HG03064 (cell line): ENCODE results near the gene MTMR2.
A peak's percentile ranks its signal among the peaks of the same experiment; 100 is the strongest.

ENCODE experiments used
- ATAC-seq: cut with Tn5 transposase; IDR thresholded peaks from one replicate; pipeline ENCODE4 v1.9.1; 2021; ENCODE audit warnings: low read depth; ENCODE audit not compliant: unreplicated experiment

Gene MTMR2

DNA sequence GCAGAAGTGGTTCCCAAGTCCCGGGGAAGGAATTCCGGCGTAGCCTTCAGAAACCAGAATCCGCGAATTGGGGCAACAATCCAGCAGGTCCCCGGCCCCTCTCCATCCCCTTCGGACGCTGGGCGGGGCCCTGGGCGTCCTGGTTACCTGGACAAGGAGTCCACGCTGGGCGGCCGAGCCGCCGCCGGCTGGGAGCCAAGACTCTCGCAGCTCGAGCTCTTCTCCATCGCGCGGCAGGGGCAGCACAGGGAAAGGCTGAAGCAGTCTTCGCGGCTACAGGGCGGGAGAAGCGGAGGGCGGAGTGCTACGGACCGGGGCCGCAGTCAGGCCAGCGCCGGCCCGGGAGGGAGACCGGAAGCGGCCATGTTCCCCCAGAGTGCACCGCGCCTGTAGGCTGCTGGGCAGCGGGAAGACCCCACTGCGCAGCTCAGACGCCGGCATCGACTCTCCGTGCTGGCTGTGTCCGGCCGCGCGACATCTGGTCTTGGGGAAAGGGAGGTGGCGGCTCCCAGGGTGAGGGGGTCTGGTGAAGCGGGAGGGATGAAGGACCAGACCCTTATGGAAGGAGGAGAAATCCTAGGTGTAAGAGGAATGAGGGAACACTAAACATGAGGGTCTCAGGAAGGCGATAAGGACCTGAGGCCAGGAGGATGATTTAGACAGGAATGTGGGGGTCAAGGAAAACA, at the start of gene MTMR2:
MTMR2 (minus strand) TSS at position 380 of the 686 bp plus-strand sequence; CDS start at position 227, 153 bp downstream.
- peak; percentile 99 for ATAC-seq

DNA sequence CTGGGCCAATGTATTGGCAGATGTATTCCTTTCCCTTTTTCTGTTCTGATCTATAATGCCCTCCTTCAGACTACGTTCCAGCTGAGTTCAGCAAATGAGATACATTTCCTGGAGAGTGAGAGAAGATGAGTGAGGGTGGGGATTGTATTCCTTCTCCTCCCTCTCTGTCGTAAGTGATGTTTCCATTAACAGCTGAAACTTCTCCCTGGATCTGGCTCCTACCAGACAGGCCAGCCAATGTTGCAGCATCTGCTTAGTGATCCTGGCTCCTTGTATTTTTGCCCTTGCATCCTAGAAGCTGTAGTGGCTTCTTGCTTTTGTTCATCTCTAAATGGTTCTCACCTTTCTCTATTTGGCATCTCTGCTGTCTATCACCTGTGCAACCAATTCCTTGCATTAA, 48.2 kb upstream of the MTMR2 start:
- ATAC-seq: no peak

DNA sequence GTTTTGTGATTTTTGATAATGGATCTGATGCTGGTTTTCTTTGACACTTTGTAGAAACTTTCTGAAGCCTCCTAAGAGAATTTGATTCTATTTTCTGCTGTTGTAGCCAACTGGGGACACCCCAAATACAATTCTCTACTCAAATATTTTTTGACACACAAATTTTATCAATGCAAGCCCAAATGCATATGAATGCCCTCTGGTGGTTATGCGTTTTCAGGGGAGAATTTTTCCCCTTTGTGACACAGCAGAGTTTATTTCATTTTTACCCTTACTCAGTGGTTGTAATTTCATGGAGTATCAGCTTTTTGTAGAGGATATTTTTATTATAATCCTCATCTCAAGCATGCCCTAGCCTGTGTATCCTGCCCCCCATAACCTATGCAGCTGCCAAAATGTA, 44.7 kb upstream of the MTMR2 start:
- no peak for ATAC-seq

DNA sequence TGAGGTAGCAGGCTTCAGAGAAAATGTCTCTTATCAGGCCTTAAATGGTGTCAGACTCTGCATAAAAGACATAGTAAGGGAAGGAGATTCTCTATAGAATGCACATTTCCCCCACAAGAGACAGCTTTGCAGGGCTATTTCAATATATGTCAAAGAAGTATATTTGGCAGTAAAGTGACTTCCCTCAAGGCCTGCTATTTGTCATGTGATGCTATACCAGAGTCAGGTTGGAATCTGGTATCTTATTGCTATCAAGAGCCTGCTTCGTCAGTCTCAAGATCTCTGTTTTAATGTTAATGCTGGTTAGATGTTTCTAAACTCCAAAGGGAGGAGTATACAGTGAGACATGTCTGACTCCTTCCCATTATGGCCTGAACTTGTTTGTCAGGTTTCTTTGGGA, 40.4 kb upstream of the MTMR2 start:
- ATAC-seq: no peak

DNA sequence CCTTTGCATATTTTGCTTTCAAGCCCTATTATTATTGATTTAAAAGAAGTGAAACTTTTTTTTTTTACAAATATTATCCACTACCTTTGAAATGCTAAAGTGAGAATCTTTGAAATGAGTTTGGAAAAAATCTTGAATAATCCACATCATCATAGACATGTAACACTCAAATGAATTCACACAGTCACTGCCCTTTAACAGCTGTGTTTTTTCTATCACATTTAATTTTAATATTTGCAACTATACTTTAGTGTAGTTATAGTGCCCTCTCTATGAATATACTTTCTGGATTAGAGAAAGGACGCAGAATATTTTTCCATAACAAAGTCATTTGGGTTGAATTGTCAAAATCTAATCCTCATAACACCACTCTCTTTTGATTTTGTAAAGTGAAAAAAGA, 37.9 kb upstream of the MTMR2 start:
- ATAC-seq: no peak

DNA sequence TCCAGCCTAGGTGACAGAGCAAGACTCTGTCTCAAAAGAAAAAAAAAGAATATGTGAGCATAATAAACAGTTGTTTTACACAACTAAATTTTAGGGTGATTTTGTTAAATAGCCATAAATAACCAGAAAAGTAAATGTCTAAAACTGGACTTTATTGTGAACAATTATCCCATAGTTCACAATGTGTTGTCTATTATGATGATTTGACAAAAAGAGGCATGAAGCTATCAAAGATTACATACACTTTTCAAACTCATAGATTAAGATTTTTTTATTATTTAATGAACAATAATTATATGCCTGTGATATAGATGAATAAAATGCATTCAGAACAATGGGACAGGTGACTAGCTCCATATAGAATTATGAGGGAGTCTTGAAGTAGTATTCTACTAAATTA, 27.0 kb upstream of the MTMR2 start:
- ATAC-seq: no peak

DNA sequence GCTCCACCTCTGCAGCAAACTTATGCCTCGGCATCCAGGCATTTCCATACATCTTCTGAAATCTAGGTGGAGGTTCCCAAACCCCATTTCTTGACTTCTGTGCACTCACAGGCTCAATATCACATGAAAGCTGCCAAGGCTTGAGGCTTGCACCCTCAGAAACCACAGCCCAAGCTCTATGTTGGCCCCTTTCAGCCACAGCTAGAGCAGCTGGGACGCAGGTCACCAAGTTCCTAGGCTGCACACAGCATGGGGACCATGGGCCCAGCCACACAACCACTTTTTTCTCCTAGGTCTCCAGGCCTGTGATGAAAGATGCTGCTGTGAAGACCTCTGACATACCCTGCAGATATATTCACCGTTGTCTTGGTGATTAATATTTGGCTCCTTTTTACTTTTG, 24.7 kb upstream of the MTMR2 start:
- no peak for ATAC-seq

DNA sequence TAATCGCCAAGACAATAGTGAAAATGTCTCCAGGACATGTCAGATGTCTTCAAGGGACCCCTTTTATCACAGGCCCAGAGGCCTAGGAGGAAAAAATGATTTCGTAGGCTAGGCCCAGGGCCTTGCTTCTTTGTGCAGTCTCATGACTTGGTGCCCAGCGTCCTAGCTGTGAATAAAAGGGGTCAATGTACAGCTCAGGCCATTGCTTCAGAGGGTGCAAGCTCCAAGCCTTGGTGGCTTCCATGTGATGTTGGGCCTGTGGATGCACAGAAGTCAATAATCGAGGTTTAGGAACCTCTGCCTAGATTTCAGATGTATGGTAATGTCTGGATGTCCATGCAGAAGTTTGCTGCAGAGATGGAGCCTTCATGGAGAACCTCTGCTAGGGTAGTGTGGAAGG, 20.7 kb upstream of the MTMR2 start:
- no peak for ATAC-seq

DNA sequence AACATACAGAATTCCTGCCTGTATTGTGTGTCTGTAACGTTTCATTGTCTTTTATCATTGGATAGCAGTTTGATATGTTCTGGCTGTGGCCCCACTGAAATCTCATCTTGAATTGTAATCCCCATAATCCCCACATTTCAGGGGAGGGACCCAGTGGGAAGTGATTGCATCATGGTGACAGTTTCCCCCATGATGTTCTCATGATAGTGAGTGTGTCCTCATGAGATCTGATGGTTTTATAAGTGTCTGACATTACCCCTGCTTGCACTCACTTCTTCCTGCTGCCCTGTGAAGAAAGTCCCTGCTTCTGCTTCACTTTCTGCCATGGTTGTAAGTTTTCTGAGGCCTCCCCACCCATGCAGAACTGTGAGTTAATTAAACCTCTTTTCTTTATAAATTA, 19.6 kb upstream of the MTMR2 start:
- ATAC-seq: no peak

DNA sequence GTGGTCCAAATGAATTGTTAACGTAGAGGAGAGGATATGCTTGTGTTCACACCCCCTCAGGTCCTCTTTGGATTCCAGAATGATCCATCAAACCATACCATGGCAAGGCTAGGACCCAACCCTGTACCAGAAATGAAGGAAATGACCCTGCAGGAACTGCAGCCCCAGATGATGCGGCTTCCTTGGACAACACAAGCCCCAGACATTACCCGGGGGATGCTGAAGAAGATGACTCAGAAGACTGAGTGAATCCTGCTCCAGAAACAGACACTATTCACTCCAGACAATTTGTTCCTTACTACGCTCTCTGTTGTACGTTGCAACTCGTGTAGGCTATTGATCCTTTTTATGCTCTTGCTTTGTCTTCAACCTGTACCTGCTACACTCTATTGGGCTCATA, 15.2 kb upstream of the MTMR2 start:
- ATAC-seq: no peak

DNA sequence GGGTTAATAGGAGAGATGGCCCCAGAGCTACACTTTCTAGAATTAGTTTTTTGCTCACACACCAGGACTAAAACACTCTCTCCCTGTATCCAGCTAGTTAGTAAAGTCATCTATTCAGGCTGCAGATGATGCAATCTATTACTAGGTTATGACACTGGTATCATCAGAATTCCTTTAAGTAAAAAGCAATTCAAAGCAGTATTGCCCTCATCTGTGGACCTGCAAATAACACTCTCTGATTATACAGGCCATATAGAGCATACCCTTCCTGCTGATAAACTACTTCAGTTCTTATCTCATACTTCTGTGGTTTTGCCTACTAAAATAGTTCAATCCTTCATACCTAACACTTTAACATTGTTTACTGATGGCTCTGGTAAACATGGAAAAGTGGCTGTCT, 13.5 kb upstream of the MTMR2 start:
- ATAC-seq: no peak

DNA sequence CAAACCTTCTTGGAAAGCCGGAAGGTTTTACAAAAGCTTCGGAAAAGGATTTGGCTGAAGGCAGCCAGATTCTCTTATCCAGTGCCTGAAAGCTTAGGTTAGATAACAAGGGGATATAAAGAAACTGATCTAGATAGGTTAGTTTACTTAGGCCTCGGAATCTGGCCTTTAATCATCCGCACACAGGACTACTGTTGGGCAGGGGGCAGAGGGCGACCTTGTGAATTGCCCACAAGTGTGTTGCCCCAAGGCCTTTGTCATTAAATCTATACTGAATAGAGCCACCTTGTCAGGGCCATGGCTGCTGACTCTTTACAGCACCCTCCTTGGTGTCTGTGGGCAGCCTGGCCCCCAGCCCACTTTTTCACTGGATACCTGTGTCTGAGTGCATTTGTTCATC, 9.7 kb upstream of the MTMR2 start:
- ATAC-seq: no peak

DNA sequence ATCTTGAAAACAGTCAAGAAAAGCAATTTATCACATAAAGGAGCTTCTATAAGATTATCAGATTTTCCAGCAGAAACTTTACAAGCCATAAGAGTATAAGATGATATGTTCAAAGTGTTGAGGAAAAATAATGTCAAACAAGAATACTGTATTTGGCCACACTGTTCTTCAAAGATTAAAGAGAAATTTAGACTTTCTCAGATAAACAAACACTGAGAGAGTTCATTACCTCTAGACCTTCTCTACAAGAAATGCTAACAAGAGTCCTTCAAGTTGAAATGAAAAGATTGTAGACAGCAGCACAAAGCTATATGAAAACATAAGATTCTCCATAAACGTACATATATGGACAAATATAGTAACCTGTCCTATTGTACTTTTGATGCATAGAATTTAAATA, 8.0 kb upstream of the MTMR2 start:
- no peak for ATAC-seq

DNA sequence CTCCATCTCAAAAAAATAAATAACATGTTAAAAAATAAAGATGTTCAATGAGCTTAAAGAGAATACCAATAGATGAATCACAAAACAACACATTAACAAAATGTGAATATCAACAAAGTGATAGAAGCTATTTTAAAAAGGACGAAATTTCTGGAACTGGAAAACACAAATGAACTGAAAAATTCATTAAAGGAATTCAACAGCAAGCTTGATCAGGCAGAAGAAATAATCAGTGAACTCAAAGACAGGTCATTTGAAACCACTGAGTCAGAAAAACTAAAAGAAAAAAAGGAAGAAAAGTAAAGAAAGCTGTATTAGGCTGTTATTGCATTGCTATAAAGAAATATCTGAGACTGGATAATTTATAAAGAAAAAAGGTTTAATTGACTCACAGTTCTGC, 7.0 kb upstream of the MTMR2 start:
- no peak for ATAC-seq

DNA sequence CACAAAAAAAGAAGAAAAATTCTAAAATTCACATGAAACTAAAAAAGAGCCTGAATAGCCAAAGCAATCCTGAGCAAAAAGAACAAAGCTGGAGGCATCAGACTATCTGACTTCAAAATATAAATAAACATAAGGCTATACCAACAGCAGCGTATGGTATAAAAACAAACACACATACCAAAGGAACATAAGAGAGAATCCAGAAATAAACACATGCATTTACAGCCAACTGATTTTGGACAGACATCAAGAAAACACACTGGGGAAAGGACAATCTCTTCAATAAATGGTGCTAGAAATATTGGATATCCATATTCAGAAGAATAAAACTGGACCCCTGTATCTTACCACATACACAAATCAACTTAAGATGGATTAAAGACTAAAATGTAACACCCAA, 2.8 kb upstream of the MTMR2 start:
- no peak for ATAC-seq

DNA sequence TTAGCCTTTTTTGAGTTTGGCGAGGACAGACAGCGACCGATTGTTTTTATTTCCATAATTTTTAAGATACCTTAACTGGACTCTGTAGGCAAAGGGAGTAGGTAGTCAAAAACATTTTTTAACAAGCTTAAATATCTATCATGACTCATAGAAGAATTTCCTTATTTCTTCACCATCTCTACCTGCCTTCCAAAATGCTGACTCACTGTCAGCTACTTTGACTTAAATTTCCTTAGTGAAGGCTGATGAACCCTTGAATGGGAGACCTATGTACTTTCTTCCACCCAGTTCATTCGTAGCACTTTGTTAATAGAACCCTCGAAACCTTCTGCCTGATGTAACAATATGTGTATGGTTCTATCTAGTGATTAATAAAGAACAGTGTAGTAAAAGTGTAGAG, 1.1 kb upstream of the MTMR2 start:
- ATAC-seq: no peak

DNA sequence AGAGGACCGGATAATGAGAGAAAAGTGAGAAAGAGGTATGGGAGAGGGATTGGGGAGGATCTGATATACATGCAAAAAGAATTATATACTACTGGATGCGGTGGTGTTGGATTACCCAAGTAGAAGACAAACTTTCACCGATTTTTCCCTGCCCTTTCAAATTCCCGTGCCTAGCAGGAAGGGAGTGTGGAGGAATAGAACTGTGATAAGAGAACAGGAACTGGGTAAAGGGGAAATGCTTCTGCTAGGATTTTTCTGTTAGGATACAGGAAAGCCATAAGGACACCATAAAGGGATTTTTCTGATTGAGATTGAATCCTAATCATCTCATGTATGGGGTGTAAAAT, 480 bp upstream of the MTMR2 start:
- peak; percentile 6 for ATAC-seq

DNA sequence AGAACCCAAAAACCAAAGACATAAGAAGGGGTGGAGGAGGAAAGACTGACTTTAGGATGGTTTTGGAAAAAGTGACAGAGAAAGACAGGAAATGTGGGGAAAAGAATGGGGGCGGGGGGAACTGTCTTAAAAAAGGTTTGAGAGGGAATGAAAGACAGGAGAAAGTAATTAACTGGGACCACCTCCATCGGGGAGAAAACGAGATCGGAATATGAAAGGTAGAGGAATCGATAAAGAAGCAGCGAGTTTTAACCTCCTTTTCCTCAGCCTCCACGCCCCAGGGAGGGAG, 524 bp downstream of the MTMR2 start:
- ATAC-seq: no peak

DNA sequence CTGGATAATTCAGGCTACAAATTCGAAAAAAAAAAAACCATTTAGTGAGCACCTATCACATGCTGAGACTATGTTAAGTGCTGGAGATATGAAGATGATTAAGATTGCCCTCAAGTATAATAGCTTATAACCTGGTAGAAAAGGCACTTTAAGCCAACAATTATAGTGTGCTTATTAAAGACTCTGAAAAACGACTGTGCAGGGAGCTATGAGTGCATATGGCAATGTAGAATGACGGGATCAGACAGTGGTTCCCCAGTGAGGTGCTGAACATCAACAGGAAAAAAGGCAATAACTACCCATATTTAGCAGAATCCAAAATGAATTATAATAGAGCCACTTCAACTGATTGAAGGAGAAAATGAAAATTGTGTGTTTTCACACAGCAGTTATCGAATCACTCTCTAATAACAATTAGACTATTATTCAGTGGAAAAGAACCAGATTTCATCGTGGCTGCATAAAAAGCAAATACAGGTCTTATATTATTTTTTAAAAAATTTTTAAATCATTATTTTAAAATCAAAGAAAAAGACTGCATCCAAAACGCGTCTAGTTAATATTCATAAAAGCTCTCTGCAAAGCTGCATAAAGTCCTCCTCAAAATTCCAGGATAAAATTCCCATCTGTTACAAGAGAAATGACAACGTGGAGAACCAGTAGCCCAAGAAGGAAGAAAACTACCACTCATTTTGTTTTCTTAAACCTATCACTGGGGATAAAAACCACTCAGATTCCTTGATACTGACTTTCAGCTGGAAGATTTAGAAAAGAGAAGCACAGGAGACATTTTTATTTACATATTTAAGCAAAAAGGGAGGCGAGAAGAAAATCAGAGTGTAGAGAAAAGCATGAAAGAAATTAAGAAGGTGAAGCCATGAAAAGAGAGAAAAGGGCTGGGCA, 1.1 kb downstream of the MTMR2 start:
- no peak for ATAC-seq

DNA sequence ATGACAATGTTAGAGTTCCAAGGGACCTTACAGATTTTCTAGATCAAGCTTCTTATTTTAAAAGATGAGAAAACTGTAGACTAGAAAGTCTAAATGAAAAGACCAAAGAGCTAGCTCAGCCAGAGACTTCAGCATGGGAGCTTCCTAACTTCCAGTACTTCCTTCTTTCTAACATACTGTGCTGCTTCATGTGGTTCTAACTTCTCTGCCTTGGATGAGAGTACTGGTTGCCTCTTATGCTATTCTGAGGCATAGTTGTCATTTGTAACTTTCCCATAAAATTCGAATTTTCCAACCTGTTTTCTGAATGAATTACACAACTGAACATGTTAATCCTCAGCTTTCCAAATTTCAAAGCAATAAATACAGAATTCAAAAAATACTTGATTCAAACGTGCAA, 1.8 kb downstream of the MTMR2 start:
- ATAC-seq: no peak

DNA sequence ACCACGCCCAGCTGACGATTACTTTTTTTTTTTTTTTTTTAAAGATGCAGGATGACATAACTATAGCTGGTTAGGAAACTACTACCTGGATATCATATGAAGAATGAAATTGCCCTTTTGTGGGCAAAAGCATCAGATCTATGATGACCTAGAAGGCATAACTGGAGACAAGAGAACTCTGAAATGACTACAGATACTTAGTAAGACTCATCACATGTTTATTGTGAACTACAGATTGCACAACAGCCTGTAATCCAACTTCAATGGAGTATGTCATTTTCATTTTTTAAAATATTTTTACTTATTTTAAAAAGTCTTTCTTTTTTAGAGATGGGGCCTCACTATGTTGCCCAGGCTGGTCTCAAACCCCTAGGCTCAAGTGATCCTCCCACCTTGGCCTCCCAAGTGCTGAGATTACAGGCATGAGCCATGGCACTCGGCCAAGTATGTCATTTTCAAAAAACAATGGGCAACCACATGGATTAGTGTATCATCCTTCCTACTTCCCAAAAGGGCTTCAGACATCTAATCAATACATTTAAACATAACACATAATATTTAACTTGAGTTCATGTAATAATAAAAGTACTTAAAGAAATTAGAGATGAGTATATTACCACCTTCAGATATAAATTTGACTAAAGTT, 3.3 kb downstream of the MTMR2 start:
- no peak for ATAC-seq

DNA sequence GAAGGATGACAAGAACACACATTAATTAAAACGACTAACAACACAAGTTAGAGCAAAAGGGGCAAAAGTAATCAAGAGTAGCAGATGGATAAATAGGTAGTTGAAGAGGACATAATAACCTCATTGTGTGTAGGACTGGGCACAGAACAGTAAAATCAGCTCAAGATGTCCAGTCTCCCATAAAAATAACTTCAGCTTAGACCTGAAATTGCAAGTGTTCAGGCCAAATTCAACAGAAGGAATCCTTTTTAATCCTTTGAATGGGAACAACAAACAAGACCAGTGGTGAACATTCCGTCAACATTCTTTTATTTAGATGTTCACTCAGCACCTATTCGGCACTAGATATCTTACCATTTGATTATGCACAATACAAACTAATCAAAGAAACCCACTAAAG, 4.4 kb downstream of the MTMR2 start:
- no peak for ATAC-seq
